Activated T-cell treated with anti-CD3 and anti-CD28 coated beads, Interleukin-2, amount 50 U/mL, for 24 hours (primary cell): Measurements from ENCODE around the gene TMPRSS2.
"Not testable (repeated sequence)": the region's sequence is repeated elsewhere in the genome, so short reads cannot be mapped to it uniquely, and the experiment has no call there.

Source experiments
- DNase-seq: peaks from one replicate; pipeline ENCODE4 v3.0.0-alpha.2; 2020
- H3K27ac Mint-ChIP-seq: 2 replicates; pipeline ENCODE4 v1.8.0; 2020; ENCODE audit warnings: mild to moderate bottlenecking, mixed read lengths
- H3K27me3 Mint-ChIP-seq: 2 replicates; pipeline ENCODE4 v1.8.0; 2020; ENCODE audit warnings: mixed read lengths
- H3K36me3 Mint-ChIP-seq: 2 replicates; pipeline ENCODE4 v1.8.0; 2020; ENCODE audit warnings: low read depth, mixed read lengths
- H3K4me1 Mint-ChIP-seq: 2 replicates; pipeline ENCODE4 v1.8.0; 2020; ENCODE audit warnings: low read depth, mixed read lengths
- H3K4me3 Mint-ChIP-seq: 2 replicates; pipeline ENCODE4 v1.8.0; 2020; ENCODE audit warnings: mild to moderate bottlenecking, moderate library complexity, mixed read lengths
- H3K9me3 Mint-ChIP-seq: 2 replicates; pipeline ENCODE4 v1.8.0; 2020; ENCODE audit warnings: mixed read lengths

TMPRSS2 gene

DNA sequence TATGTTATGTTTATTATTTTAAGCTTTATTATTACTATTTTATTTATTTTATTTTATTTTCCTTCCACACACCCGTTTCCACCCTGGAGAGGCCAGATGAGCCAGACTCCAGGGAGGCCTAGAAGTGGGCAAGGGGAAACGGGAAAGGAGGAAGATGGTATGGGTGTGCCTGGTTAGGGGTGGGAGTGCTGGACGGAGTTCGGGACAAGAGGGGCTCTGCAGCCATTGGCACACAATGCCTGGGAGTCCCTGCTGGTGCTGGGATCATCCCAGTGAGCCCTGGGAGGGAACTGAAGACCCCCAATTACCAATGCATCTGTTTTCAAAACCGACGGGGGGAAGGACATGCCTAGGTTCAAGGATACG lies 82.4 kb downstream of the TMPRSS2 start:
- Mint-ChIP-seq H3K9me3 (no peaks in the 10 kb centered on the region), H3K27me3 (no peaks in the 10 kb centered on the region), H3K4me1 (peaks cover 71% of the 10 kb centered on the region), H3K4me3 (peak overlapping the region; percentile 87), H3K36me3 (peaks cover 24% of the 10 kb centered on the region), H3K27ac (peak overlapping the region; percentile 94)
- no peak for DNase-seq

DNA sequence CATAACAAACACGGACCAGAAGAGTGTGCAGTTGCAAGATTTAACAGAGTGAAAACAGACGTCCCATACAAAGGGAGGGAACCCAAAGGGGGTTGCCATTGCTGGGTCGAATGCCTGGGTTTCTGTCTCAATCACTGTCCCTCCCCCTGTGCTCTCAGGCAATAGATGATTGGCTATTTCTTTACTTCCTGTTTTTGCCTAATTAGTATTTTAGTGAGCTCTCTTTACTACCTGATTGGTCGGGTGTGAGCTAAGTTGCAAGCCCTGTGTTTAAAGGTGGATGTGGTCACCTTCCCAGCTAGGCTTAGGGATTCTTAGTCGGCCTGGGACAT lies 84.7 kb downstream of the TMPRSS2 start:
- H3K9me3 Mint-ChIP-seq, H3K4me3 Mint-ChIP-seq, H3K27ac Mint-ChIP-seq, H3K27me3 Mint-ChIP-seq, H3K36me3 Mint-ChIP-seq, DNase-seq: not testable (repeated sequence)
- H3K4me1 Mint-ChIP-seq = peaks cover 64% of the 10 kb centered on the region

DNA sequence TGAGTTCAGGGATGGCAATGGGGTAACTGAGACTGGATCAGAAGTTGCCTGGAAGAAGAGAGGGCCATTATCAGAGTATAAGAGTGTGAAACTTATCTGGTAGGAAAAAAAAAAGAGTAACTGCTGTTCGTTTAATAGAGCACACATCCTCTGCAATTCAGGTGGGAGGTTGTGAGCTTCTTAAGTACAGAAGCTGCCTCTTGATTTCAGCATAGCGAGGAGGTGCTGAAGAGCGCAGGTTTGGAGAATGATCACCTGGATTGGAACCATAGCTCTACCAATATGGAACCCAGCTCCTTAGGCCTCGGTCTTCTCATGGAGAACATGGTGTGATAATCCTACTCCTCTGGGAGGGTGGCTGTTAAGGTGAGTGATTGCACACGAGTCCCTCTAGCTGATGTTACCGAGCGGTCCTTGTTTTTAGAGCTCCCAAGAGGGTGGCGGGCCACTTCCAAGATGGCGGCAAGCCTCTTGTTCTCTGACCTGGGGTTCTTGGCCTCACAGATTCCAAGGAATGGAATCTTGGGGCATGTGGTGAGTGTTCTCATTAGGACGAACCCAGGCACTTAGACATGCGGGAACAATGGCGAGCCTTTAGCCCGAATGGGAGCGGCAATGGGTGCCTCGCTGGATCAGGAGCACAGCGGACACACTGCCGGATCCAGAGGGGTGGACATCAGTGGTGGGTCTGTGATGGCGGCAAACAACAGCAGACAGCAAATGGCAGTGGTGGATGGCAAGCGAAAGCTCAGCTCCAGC lies 85.2 kb downstream of the TMPRSS2 start:
- Mint-ChIP-seq H3K4me1 (peaks cover 58% of the 10 kb centered on the region), H3K9me3 (no peaks in the 10 kb centered on the region), H3K4me3 (no peak overlapping the region), H3K36me3 (peaks cover 4% of the 10 kb centered on the region), H3K27ac (peak overlapping the region; percentile 38), H3K27me3 (no peaks in the 10 kb centered on the region)
- no peak for DNase-seq

DNA sequence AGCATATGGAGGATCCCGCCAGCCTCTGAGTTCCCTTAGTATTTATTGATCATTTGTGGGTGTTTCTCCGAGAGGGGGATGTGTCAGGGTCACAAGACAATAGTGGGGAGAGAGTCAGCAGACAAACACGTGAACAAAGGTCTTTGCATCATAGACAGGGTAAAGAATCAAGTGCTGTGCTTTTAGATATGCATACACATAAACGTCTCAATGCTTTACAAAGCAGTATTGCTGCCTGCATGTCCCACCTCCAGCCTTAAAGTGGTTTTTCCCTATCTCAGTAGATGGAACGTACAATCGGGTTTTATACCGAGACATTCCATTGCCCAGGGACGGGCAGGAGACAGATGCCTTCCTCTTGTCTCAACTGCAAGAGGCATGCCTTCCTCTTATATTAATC lies 87.0 kb downstream of the TMPRSS2 start:
- H3K4me1 Mint-ChIP-seq = peaks cover 46% of the 10 kb centered on the region
- H3K36me3 Mint-ChIP-seq, H3K9me3 Mint-ChIP-seq, DNase-seq, H3K27me3 Mint-ChIP-seq: not testable (repeated sequence)
- peak overlapping the region; percentile 62 for H3K27ac Mint-ChIP-seq
- peak overlapping the region; percentile 70 for H3K4me3 Mint-ChIP-seq

DNA sequence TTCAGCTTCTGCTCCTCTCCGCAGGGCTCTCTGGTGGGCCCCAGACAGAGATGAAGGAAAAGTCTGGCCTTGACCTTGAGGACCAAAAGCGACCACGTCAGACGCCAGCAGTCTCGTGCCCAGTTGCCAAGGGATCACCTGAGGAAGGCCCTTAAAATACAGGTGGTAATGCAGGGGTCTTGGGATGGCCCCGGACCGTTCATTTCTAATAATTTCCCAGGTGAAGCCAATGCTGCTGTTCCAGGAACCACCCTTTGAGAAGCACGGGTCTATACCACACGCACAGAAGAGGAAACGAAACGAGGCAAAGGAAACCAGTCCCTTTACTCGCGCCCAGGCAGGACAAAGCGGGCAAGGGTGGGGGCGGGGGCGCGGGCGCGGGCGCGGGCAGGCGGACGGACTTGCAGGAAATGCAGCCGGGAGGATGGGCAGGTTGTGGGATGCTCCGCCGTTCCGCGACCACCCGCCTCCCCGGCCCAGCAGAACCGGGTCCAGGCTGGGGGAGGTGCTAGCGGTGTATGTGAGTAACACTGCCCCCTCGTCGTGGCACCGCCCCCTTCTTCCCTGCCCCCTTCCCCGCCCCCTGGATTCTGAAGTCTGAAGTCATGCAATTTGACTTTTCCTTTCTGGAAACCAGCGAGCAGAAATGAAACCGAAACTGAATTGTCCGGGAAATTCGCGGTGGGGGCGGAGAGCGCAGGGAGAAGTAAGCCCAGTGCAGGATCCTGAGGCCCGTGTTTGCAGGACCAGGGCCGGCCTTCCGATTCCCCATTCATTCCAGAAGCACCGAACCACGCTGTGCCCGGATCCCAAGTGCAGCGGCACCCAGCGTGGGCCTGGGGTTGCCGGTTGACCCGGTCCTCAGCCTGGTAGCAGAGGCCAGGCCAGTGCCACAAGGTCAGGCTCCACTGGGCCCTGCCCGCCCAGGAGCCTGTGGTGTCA lies 87.8 kb downstream of the TMPRSS2 start:
- peak overlapping the region; percentile 72 for H3K27ac Mint-ChIP-seq
- no peaks in the 10 kb centered on the region for H3K36me3 Mint-ChIP-seq
- H3K9me3 Mint-ChIP-seq = no peaks in the 10 kb centered on the region
- peak overlapping the region; percentile 70 for H3K4me3 Mint-ChIP-seq
- H3K4me1 Mint-ChIP-seq = peaks cover 39% of the 10 kb centered on the region
- H3K27me3 Mint-ChIP-seq = no peaks in the 10 kb centered on the region
- DNase-seq = peak; percentile 64

DNA sequence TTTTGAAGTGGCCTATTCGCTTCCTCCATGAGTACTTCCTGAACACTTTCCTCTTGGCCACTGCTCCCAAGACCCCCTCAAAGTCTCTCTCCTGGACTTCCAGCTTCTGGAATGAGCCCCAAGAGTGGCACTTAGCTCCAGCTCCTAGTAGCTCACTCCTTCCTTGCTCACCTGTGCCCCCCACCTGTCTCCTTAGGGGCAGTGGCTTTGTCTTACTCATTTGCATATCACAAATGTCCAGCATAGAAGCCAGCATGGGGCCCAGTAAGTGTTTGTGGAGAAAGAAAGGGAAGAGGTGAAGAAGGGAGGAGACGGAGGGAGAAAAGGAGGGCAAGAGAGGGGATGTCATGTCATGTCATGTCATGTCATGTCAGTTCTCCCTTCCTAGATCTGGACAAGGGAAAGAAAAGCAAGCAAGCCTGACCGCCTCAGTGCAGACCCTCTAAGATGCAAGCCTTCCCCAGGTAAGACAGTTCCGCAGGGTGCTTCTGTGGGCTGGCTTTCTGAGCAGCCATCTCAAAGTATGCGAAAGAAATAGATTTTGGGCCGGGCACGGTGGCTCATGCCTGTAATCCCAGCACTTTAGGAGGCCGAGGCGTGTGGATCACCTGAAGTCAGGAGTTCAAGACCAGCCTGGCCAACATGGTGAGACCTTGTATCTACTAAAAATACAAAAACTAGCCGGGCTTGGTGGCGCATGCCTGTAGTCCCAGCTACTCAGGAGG lies 88.8 kb downstream of the TMPRSS2 start:
- Mint-ChIP-seq H3K4me3 (no peak overlapping the region), H3K27ac (no peak overlapping the region), H3K36me3 (no peaks in the 10 kb centered on the region), H3K4me1 (peaks cover 33% of the 10 kb centered on the region), H3K27me3 (no peaks in the 10 kb centered on the region), H3K9me3 (peaks cover 4% of the 10 kb centered on the region)
- DNase-seq = no peak

DNA sequence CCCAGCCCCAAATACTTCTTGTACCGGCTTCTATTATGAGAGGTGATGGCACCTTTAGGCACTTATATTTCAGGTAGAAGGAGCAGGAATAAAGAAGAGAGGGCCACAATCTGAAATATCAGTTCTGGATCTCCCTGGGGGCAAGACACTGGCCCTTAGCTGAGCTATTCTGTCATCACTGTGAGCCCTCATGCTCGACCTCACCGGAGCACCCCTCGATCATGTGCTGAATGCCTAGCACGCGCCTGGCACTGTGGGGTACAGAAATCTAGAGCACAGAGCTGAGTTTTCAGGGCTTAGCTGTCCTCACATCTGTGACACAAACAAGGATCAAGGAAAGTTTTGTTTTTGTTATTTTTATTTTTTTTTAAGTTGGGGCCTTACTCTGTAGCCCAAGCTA lies 89.6 kb downstream of the TMPRSS2 start:
- H3K4me1 Mint-ChIP-seq = peaks cover 25% of the 10 kb centered on the region
- no peak overlapping the region for H3K27ac Mint-ChIP-seq
- H3K4me3 Mint-ChIP-seq = no peak overlapping the region
- no peaks in the 10 kb centered on the region for H3K36me3 Mint-ChIP-seq
- peaks cover 10% of the 10 kb centered on the region for H3K9me3 Mint-ChIP-seq
- no peaks in the 10 kb centered on the region for H3K27me3 Mint-ChIP-seq
- no peak for DNase-seq

DNA sequence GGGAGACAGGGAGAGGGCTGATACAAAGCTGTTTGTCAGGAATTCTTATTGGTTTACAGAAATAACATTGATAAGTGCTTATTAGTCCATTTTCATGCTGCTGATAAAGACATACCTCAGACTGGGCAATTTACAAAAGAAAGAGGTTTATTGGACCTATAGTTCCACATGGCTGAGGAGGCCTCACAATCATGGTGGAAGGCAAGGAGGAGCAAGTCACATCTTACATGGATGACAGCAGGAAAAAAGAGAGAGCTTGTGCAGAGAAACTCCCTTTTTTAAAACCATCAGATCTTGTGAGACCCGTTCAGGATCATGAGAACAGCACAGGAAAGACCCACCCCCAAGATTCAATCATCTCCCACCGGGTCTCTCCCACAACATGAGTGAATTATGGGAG lies 90.5 kb downstream of the TMPRSS2 start:
- peaks cover 19% of the 10 kb centered on the region for H3K9me3 Mint-ChIP-seq
- not testable (repeated sequence) for H3K27ac Mint-ChIP-seq, H3K4me3 Mint-ChIP-seq, H3K27me3 Mint-ChIP-seq, DNase-seq, H3K36me3 Mint-ChIP-seq
- peaks cover 18% of the 10 kb centered on the region for H3K4me1 Mint-ChIP-seq
